OCI-LY1 (cell line): Measurements from ENCODE around the gene DTHD1.
A peak's percentile ranks its signal among the peaks of the same experiment; 100 is the strongest.

Experiments used
- H2AFZ ChIP-seq: fragments of 200-600 bp; sonication (generic), shearing (Covaris generic); 2 replicates; pipeline ENCODE4 v1.6.0; 2014; ENCODE audit warnings: antibody characterized with exemption, mild to moderate bottlenecking, low read length
- H3F3A ChIP-seq: fragments of 200-600 bp; sonication (generic), shearing (Covaris generic); 2 replicates; pipeline ENCODE4 v1.6.0; 2014; ENCODE audit warnings: mild to moderate bottlenecking, antibody characterized with exemption, low read length, moderate library complexity; ENCODE audit not compliant: insufficient read depth
- H3K27ac ChIP-seq: fragments of 200-600 bp; sonication (generic); 2 replicates; pipeline ENCODE4 v1.5.1; 2014; ENCODE audit warnings: low read length, mixed run types, mild to moderate bottlenecking, low read depth; ENCODE audit not compliant: poor library complexity, severe bottlenecking
- H3K27me3 ChIP-seq: fragments of 200-600 bp; sonication (generic); 2 replicates; pipeline ENCODE4 v1.6.0; 2014; ENCODE audit warnings: antibody characterized with exemption, mild to moderate bottlenecking, low read length, moderate library complexity; ENCODE audit not compliant: insufficient read depth
- H3K36me3 ChIP-seq: fragments of 200-600 bp; sonication (generic); 2 replicates; pipeline ENCODE4 v1.6.1; 2014; ENCODE audit warnings: mild to moderate bottlenecking, antibody characterized with exemption, low read length, moderate library complexity, mixed read lengths; ENCODE audit not compliant: insufficient read depth
- H3K4me1 ChIP-seq: fragments of 200-600 bp; sonication (generic); 2 replicates; pipeline ENCODE4 v1.5.1; 2014; ENCODE audit warnings: mild to moderate bottlenecking, low read length, moderate library complexity; ENCODE audit not compliant: insufficient read depth, severe bottlenecking
- H3K4me2 ChIP-seq: fragments of 200-600 bp; sonication (generic), shearing (Covaris generic); 2 replicates; pipeline ENCODE4 v1.6.1; 2014; ENCODE audit warnings: low read length
- H3K4me3 ChIP-seq: fragments of 200-600 bp; sonication (generic); 2 replicates; pipeline ENCODE4 v1.5.1; 2014; ENCODE audit warnings: low read length, low read depth, mild to moderate bottlenecking, mixed read lengths; ENCODE audit not compliant: poor library complexity, severe bottlenecking
- H3K79me2 ChIP-seq: fragments of 200-600 bp; shearing (Covaris generic); 2 replicates; pipeline ENCODE4 v1.6.1; 2016; ENCODE audit warnings: mixed run types, low read length, mixed read lengths; ENCODE audit not compliant: insufficient read depth
- H3K9ac ChIP-seq: fragments of 200-600 bp; sonication (generic), shearing (Covaris generic); 2 replicates; pipeline ENCODE4 v1.6.1; 2014; ENCODE audit warnings: mild to moderate bottlenecking, low read length, mixed read lengths
- H3K9me2 ChIP-seq: fragments of 200-600 bp; sonication (generic), shearing (Covaris generic); 2 replicates; pipeline ENCODE4 v1.6.1; 2014; ENCODE audit warnings: low read depth, mild to moderate bottlenecking, low read length, mixed read lengths
- H3K9me3 ChIP-seq: fragments of 200-600 bp; shearing (Covaris generic); 2 replicates; pipeline ENCODE4 v1.6.1; 2014; ENCODE audit warnings: low read length, mixed read lengths
- H4K20me1 ChIP-seq: fragments of 200-600 bp; sonication (generic), shearing (Covaris generic); 2 replicates; pipeline ENCODE4 v1.6.0; 2016; ENCODE audit warnings: mild to moderate bottlenecking, low read length; ENCODE audit not compliant: insufficient read depth
- EZH2 ChIP-seq: fragments of 200-600 bp; sonication (generic), shearing (Covaris generic); IDR thresholded peaks from 2 replicates; pipeline ENCODE4 v1.8.0; 2017; ENCODE audit warnings: borderline replicate concordance, mixed run types, mild to moderate bottlenecking, antibody characterized with exemption, low read length, moderate library complexity, mixed read lengths
- TF ChIP-seq, protein P1 (sequence below): fragments of 200-600 bp; sonication (generic), shearing (Covaris generic); IDR thresholded peaks from 2 replicates; pipeline ENCODE4 v1.5.1; 2017; ENCODE audit warnings: mild to moderate bottlenecking, antibody characterized with exemption, low read length, moderate library complexity, mixed read lengths

DTHD1 gene

GRCh38 chr4:36254371-36254770, 27.0 kb upstream of the DTHD1 start:
- Histone ChIP-seq H3K36me3 (no peaks in the 10 kb centered on the region), H3K27me3 (no peaks in the 10 kb centered on the region), H3F3A (0 out of 2 replicates have a peak, but pooled peaks cover 5% of the 10 kb centered on the region), H3K9me2 (no peaks in the 10 kb centered on the region), H4K20me1 (no peaks in the 10 kb centered on the region), H2AFZ (no peak overlapping the region), H3K9ac (peak overlapping the region; percentile 43; the same call in 1 of the 2 replicates), H3K27ac (peak overlapping the region; percentile 98), H3K4me2 (no peak overlapping the region; the same call in 1 of the 2 replicates), H3K9me3 (no peaks in the 10 kb centered on the region), H3K79me2 (no peaks in the 10 kb centered on the region), H3K4me1 (peaks cover 61% of the 10 kb centered on the region), H3K4me3 (no peak overlapping the region)
- TF ChIP-seq, protein P1, sequence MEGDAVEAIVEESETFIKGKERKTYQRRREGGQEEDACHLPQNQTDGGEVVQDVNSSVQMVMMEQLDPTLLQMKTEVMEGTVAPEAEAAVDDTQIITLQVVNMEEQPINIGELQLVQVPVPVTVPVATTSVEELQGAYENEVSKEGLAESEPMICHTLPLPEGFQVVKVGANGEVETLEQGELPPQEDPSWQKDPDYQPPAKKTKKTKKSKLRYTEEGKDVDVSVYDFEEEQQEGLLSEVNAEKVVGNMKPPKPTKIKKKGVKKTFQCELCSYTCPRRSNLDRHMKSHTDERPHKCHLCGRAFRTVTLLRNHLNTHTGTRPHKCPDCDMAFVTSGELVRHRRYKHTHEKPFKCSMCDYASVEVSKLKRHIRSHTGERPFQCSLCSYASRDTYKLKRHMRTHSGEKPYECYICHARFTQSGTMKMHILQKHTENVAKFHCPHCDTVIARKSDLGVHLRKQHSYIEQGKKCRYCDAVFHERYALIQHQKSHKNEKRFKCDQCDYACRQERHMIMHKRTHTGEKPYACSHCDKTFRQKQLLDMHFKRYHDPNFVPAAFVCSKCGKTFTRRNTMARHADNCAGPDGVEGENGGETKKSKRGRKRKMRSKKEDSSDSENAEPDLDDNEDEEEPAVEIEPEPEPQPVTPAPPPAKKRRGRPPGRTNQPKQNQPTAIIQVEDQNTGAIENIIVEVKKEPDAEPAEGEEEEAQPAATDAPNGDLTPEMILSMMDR, result no peak
- no peak for TF ChIP-seq EZH2

DNA sequence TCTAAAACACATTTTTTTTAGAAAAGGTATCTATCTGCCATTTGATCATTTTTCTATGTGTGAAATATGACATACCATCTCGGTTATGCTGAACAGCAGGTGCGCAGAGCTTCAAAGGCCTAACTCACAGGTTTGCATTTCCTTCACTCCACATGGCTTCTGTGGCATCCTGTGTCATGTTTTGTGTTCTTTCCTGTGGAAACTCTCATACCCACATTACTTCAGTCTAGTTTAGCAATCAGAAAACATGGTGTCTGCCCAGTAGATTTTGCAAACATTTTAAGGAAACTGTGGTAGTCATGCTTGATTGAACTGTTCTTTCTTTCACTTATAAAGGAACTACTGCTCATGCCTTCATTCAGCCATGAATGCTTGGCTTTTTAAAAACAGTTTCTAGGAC, 25.8 kb upstream of the DTHD1 start:
- H3K4me2 ChIP-seq, result peak overlapping the region; percentile 88
- TF ChIP-seq EZH2, result no peak
- TF ChIP-seq, protein P1, result no peak

GRCh38 chr4:36256398-36256891, 25.0 kb upstream of the DTHD1 start:
- Histone ChIP-seq H3K4me2 (peak overlapping the region; percentile 88), H3K4me1 (peaks cover 65% of the 10 kb centered on the region), H3K9me3 (no peaks in the 10 kb centered on the region), H3K27me3 (no peaks in the 10 kb centered on the region), H3K27ac (peak overlapping the region; percentile 98), H3K4me3 (peak overlapping the region; percentile 59), H3K9ac (peak overlapping the region; percentile 84), H3K9me2 (no peaks in the 10 kb centered on the region), H3K36me3 (no peaks in the 10 kb centered on the region), H3F3A (0 out of 2 replicates have a peak, but pooled peaks cover 5% of the 10 kb centered on the region), H4K20me1 (no peaks in the 10 kb centered on the region), H2AFZ (peak overlapping the region; percentile 88), H3K79me2 (no peaks in the 10 kb centered on the region)
- TF ChIP-seq EZH2, result no peak
- TF ChIP-seq, protein P1, result no peak

More for the DNA sequence above, 25.8 kb upstream of the DTHD1 start:
- no peaks in the 10 kb centered on the region for H3K9me3 ChIP-seq
- H3K36me3 ChIP-seq, result no peaks in the 10 kb centered on the region
- H3K27ac ChIP-seq, result peak overlapping the region; percentile 98
- no peaks in the 10 kb centered on the region for H3K27me3 ChIP-seq
- peaks cover 68% of the 10 kb centered on the region for H3K4me1 ChIP-seq
- H2AFZ ChIP-seq, result no peak overlapping the region
- peak overlapping the region; percentile 43; the same call in 1 of the 2 replicates for H3K9ac ChIP-seq
- H3K4me3 ChIP-seq, result peak overlapping the region; percentile 59
- no peaks in the 10 kb centered on the region for H3K9me2 ChIP-seq
- 0 out of 2 replicates have a peak, but pooled peaks cover 5% of the 10 kb centered on the region for H3F3A ChIP-seq
- no peaks in the 10 kb centered on the region for H4K20me1 ChIP-seq
- H3K79me2 ChIP-seq, result no peaks in the 10 kb centered on the region
